ENCODE data around the gene GABRR3.

Gene GABRR3

GRCh38 chr3:97960551-97960950, 74.6 kb downstream of the GABRR3 start:
- FAIRE-seq (no peak), DNase-seq (ENCODE audit: extremely low spot score, insufficient read length, low read depth) (no peak)

GRCh38 chr3:97959872-97960271, 75.2 kb downstream of the GABRR3 start:
- FAIRE-seq (no peak), DNase-seq (ENCODE audit: extremely low spot score, insufficient read length, low read depth) (no peak)

GRCh38 chr3:97958796-97959195, 76.3 kb downstream of the GABRR3 start:
- DNase-seq (ENCODE audit: extremely low spot score, insufficient read length, low read depth) (no peak), FAIRE-seq (no peak)

GRCh38 chr3:97958396-97958795, 76.7 kb downstream of the GABRR3 start:
- FAIRE-seq (no peak), DNase-seq (ENCODE audit: extremely low spot score, insufficient read length, low read depth) (no peak)

- no peak for FAIRE-seq
- no peak for DNase-seq (ENCODE audit: extremely low spot score, insufficient read length, low read depth)
Observed at GRCh38 chr3:97957617-97958311, 77.4 kb downstream of the GABRR3 start.

DNA sequence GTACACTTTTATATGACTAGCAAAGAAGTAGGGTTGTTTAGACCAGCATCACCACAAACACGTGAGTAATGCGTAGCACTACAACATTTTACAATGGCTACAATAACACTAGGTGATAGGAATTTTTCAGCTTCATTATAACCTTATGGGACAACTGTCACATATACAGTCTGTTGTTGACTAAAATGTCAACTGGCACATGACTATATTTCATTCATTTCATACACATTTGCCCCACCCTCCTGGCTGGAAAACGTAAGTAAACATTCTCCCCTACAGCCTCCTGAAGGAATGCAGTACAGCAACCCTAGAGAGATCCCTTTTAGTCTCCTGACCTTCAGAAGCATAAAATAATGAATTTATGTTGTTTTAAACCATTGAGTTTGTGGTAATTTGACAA, 79.1 kb downstream of the GABRR3 start:
- DNase-seq (ENCODE audit: extremely low spot score, insufficient read length, low read depth) (no peak), FAIRE-seq (no peak)

DNA sequence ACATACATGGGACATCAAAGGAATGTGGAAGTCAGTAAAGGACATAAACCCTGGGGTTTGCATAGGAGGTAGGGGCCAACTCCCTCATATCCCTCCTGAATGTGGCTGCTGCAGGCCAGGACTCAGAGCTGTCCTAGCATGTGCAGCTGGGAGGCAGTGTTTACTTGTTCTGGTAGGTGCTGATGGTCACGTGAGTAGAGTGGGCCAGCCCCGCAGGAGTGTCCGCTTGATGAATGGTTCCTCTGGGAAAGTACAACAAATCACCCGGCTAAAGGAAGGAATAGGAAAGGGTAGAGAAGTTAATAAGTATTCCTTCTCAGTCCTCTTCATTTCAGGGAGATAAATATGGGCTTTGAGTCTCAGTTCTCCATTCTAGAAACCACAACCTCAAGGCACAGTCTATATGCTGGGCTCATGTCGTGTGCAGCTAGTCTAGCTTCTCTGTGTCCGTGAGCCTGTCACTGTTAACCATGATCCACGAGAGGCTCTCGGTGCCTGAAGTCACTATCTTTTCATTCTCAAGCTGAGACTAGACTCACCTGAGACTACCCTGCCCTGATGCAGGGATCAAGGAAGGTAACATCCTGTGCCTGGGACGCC, 80.8 kb downstream of the GABRR3 start:
- DNase-seq (ENCODE audit: extremely low spot score, insufficient read length, low read depth) (no peak), FAIRE-seq (no peak)

DNA sequence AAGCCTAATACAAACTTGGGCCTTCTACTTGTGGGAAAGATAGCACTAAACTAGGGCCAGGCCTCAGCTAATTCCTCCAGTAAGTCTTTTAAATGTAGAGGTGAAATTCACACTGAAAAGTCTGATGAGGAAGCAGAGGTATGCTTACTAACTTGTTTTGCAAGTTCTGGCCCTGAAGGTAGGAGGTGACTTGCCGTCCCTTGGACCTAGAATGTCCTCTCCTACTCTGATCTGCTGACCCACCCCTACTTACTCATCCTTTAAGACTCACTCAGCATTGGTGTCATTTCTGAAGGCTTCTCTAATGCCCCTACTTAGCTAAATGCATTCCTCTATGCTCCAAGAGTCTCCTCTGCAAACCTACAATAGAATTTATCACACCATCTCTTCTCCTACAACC, 82.2 kb downstream of the GABRR3 start:
- DNase-seq (ENCODE audit: extremely low spot score, insufficient read length, low read depth) = no peak
- no peak for FAIRE-seq

GRCh38 chr3:97952280-97952679, 82.8 kb downstream of the GABRR3 start:
- FAIRE-seq (no peak), DNase-seq (ENCODE audit: extremely low spot score, insufficient read length, low read depth) (no peak)

- DNase-seq (ENCODE audit: extremely low spot score, insufficient read length, low read depth) (no peak), FAIRE-seq (no peak)
Observed at GRCh38 chr3:97950360-97950759, 84.8 kb downstream of the GABRR3 start.

DNA sequence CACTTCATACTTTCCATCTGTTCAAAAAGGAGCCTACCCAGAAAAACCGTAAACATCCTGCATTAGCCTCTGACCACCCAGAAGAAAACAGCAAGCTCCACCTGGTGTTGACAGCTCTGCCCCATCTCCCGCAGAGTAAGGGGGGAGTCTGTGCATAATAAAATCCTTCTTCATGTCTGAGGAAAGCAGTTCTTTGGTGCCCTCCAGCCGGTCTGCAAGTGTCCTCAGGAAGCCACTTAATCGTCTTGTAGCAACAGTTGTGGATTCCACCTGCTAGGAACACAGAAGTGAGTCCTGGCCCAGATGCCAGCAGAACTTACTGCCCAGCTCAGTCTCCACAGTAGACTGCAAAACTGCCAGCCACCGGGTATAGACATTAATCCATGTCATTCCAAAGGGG, 85.4 kb downstream of the GABRR3 start:
- no peak for DNase-seq (ENCODE audit: extremely low spot score, insufficient read length, low read depth)
- no peak for FAIRE-seq

DNA sequence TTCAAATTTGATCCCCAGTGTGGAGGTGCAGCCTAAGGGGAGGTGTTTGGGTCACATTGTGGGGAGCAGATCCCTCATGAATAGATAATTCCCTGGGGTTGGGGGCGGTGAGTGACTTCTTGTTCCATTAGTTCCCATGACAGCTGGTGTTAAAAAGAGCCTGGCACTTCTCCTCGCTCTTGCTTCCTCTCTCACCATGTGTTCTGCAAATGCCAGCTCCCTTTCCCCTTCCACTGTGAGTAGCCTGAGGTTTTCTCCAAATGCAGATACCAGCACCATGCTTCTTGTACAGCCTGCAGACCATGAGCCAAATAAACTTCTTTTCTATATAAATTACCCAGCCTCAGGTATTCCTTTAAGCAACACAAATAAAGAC, 86.0 kb downstream of the GABRR3 start:
- no peak for FAIRE-seq
- DNase-seq (ENCODE audit: extremely low spot score, insufficient read length, low read depth) = no peak

GRCh38 chr3:97948351-97949109, 86.6 kb downstream of the GABRR3 start:
- no peak for FAIRE-seq
- no peak for DNase-seq (ENCODE audit: extremely low spot score, insufficient read length, low read depth)

DNA sequence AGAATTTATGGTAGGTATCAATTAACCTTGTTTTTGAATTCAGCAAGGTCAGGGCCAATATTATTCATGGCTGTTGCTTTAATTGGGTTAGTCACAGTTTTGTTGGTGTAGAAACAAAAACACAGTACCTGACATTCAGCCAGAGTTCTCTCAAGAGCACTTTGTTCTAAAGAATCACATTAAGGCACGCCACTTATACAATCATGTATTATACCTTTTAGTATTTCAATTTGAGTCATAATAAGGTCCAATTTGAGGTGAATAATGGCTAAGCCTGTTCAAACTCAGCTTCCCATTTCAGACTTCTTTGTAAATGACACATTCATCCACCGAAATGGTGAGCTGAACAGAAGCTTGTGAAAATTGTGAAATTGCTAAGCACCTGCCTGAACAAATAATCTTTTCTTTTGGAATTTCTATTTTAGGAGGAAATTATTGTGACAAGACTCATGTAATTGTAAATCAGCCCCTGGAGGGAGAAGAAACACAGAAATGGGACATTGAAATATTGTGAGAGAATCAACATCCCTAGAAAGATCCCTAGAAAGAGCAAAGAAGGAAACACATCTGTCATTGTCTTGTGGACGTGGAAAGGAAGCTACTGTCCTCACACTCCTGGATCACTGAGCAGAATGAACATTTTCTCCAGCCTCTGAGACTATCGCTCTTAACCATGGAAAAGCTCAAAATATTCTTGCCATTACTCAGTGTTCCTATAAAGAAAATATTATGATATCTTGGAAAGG, 92.1 kb downstream of the GABRR3 start:
- DNase-seq (ENCODE audit: extremely low spot score, insufficient read length, low read depth) = no peak
- FAIRE-seq = no peak

- DNase-seq (ENCODE audit: extremely low spot score, insufficient read length, low read depth) = no peak
- FAIRE-seq = no peak
Observed at GRCh38 chr3:97940034-97940433, 95.1 kb downstream of the GABRR3 start.

DNA sequence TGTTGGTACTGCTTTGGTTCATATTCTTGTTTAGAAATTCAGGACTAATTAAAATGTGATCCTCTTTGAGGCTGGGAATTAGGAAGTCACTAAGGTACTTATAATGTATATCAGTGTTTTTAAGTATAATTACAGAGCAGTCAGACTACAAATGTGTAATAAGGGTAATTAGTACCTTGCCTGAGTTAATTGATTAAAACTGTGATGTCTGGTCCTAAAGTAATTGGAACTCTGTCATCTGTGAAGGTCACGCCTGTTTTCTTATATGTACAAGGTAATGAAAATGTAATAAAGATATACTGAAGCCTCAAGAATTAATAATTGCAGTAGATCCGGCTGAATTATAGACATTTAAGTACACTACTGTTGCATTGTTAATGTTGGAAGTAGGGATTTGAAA, 95.7 kb downstream of the GABRR3 start:
- DNase-seq (ENCODE audit: extremely low spot score, insufficient read length, low read depth) (no peak), FAIRE-seq (no peak)

DNA sequence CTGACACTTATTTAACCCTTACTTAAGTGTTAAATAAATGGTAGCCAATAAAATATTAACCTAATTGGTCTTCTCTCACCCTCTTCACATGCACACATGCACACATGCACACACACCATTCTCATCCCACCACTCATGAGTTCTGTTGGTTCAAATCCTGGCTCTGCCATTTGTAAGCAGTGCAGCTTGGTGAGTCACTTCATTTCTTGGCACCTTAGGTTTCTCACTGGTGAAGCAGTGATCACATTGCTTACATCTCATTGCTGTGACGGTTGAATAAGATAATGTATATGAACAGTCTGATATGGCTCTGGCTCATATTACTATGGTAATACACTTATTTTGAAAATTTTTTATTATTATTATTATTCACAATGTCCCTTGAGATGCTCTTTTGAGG, 96.7 kb downstream of the GABRR3 start:
- no peak for DNase-seq (ENCODE audit: extremely low spot score, insufficient read length, low read depth)
- no peak for FAIRE-seq

GRCh38 chr3:97937205-97937604, 97.9 kb downstream of the GABRR3 start:
- FAIRE-seq (no peak), DNase-seq (ENCODE audit: extremely low spot score, insufficient read length, low read depth) (no peak)

DNA sequence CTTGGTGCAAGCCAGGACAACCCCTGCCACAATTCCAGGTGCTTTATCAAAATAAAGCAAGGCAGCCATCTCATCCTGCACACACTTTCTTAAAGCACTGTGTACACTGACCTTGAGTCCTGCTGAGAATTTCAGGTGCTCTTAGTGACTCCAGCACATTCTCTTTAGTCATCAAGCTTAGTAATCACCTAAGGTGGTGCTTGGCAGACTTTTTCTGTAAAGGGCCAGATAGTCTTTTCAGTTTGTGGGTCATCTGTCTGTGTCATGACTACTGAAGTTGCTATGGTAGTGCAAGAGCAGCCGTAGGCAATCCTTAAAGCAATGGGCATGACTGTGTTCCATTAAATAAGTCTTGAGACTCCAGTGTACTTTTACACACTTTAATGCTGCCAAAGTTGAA, 99.3 kb downstream of the GABRR3 start:
- DNase-seq (ENCODE audit: extremely low spot score, insufficient read length, low read depth) (no peak), FAIRE-seq (no peak)

All from GM18507 (cell line).